AG04450 (cell line): Measurements from ENCODE around the gene SCARB2. TPM values are rescaled to one million over a fixed set of nuclear protein-coding genes. Genes with fewer than 3 reads are reported as not detected.

Source experiments
- CTCF ChIA-PET: fragments of 300-600, 350-600 bp; formaldehyde crosslinking; extraction: SDS; loops from one replicate; lab custom pipeline; 2022; ENCODE audit warnings: antibody characterized with exemption, inconsistent platforms; lab: Charles Lee
- POLR2A ChIA-PET: fragments of 350-600 bp; formaldehyde crosslinking; extraction: SDS; loops from one replicate; lab custom pipeline; 2021; ENCODE audit warnings: antibody characterized with exemption, inconsistent platforms; lab: Yijun Ruan, JAX
- DNase-seq: peaks from one replicate; pipeline ENCODE4 v3.0.0-alpha.2; 2011; ENCODE audit warnings: low read depth, low spot score
- H3K27ac ChIP-seq: one replicate; pipeline ENCODE4 v1.5.1; 2012; ENCODE audit warnings: low read depth, low read length, control low read depth
- H3K27me3 ChIP-seq: one replicate; pipeline ENCODE4 v1.6.0; 2012; ENCODE audit warnings: low read length; ENCODE audit not compliant: control insufficient read depth, insufficient read depth
- H3K4me3 ChIP-seq: 2 replicates; pipeline ENCODE4 v1.5.1; 2011; ENCODE audit warnings: mild to moderate bottlenecking, low read depth, low read length, control low read depth
- H3K9me3 ChIP-seq: 2 replicates; pipeline ENCODE4 v1.5.1; 2012; ENCODE audit warnings: low read length; ENCODE audit not compliant: control insufficient read depth, insufficient read depth
- CTCF ChIP-seq: IDR thresholded peaks from 2 replicates; pipeline ENCODE4 v1.5.1; 2011; ENCODE audit warnings: low read depth, low read length, control low read depth, inconsistent platforms
- polyA plus RNA-seq: library from polyadenylated mRNA; depleted of rRNA; stranded (reverse); fragments of >200 nt; gene quantifications from 2 replicates; pipeline ENCODE4 v1.2.3, GENCODE V29; 2011

Gene SCARB2
- polyA plus RNA-seq, 1 experiment = 161 TPM

DNA sequence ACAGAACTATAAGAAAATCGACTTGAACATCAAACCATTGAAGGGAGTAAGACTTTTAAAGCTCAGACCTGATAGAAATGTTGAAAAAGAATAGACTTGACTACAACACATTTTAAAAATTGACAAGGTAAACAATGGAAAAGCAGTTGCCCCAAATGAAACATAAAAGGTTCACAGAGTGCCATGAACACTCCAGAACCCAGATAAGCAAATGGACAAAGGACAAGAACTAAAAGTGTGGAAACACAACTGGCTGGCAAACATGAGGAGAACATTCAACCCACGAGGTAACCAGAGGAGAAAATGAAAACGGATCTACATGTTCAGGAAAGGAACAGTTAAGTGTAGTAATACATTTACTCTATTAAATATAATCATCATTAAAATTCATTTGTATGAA is 26.5 kb downstream of the SCARB2 start:
- TF ChIP-seq CTCF = no peak
- H3K27me3 ChIP-seq = no peaks in the 10 kb centered on the region
- H3K9me3 ChIP-seq = no peaks in the 10 kb centered on the region
- H3K27ac ChIP-seq = no peak overlapping the region
- ChIA-PET CTCF (interaction anchor here (1.3 kb wide), 1 partner anchor 191 kb away, joined by 6 read pairs; no protein-coding TSS in a partner anchor), POLR2A (no interaction called here)
- DNase-seq = no peak
- H3K4me3 ChIP-seq = no peak overlapping the region

DNA sequence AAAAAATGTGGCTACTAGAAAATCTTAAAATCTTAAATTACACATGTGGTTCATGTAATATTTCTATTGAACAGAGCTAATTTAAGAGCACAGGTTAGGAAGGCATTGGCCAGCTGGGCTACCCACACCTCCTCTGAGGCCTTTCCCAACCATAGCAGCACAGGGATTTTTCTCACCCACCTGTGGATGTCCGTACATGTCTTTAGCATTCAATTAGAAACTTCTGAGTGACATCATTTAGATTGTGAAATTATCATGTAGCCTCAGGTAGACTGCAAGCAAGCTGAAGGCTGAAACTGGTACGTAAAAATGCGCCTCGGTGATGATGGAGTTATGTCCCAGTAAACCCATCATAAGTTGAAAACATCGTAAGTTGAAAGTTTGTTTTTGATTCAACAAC is 31.2 kb downstream of the SCARB2 start:
- DNase-seq = no peak
- Histone ChIP-seq H3K9me3 (no peaks in the 10 kb centered on the region), H3K27me3 (no peaks in the 10 kb centered on the region), H3K27ac (no peak overlapping the region), H3K4me3 (no peak overlapping the region)
- POLR2A ChIA-PET = no interaction called here
- TF ChIP-seq CTCF = no peak
- CTCF ChIA-PET = interaction anchor here (0.9 to 6.4 kb wide), 2 partner anchors 13 to 194 kb away, joined by 4 to 205 read pairs; no protein-coding TSS in a partner anchor

DNA sequence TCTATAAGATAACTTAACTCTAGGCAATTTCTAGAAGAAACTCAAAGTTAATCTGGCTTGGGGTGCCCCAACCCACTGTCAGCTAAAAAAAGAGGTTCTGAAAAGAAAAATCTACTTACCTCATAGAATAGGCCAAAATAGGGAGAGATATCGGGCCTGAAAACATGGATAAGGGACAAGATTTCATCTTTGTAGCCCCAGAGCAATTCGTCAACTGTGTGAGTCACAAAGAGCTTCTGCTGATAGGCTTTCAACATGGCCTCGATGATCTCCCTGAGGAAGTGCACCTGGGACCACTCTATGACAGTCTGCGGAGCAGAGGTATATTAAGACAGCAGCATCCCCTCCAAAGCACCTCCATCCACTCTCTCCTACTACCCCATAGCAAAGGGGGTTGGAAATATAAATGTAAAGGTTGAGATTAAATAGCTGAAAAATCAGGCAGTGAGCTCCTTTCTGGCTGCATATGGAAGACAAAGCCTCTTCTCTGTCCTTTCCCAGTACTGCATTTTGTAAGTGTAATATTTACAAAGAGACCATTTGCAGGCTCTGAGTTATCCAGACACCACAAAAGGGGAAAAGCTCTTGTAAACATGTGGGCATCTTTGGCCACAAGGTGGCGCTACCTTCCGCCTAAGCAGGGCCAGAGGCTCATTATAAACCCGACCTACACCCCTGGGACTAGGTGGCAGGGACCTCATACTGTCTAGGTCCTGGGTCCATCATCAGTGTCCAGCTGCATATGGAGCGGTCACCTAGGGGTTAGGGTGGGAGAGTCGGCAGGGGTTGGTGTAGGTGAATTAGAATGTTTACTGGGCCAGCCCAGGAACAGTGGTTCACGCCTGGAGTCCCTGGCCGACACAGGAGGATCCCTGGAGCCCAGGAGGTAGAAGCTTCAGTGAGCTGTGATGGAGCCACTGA is 34.0 kb downstream of the SCARB2 start:
- POLR2A ChIA-PET = interaction anchor here (1.0 kb wide), 1 partner anchor 126 kb away, joined by 3 read pairs; no protein-coding TSS in a partner anchor
- Histone ChIP-seq H3K9me3 (no peaks in the 10 kb centered on the region), H3K27ac (no peak overlapping the region), H3K27me3 (no peaks in the 10 kb centered on the region), H3K4me3 (no peak overlapping the region)
- peak; percentile 96 for TF ChIP-seq CTCF
- CTCF ChIA-PET = interaction anchor here (0.5 to 6.4 kb wide), 84 partner anchors 10 to 812 kb away, joined by 3 to 205 read pairs (median 4); partner anchors contain the start of genes NUP54, SCARB2, SHROOM3 and STBD1
- DNase-seq = peak; percentile 66

- H3K4me3 ChIP-seq = no peak overlapping the region
- POLR2A ChIA-PET = no interaction called here
- no peak overlapping the region for H3K27ac ChIP-seq
- CTCF ChIA-PET = interaction anchor here (0.5 to 6.4 kb wide), 7 partner anchors 11 to 257 kb away, joined by 4 to 205 read pairs (median 8); partner anchors contain the start of gene SHROOM3
- no peaks in the 10 kb centered on the region for H3K9me3 ChIP-seq
- no peak for TF ChIP-seq CTCF
- no peaks in the 10 kb centered on the region for H3K27me3 ChIP-seq
- no peak for DNase-seq
These were observed 35.3 kb downstream of the SCARB2 start for GRCh38 chr4:76178296-76178695.

GRCh38 chr4:76177709-76178108 is 35.9 kb downstream of the SCARB2 start:
- CTCF ChIA-PET = interaction anchor here (1.6 to 6.4 kb wide), 3 partner anchors 11 to 199 kb away, joined by 4 to 205 read pairs (median 56); no protein-coding TSS in a partner anchor

More at GRCh38 chr4:76177709-76178108, 35.9 kb downstream of the SCARB2 start:
- H3K27me3 ChIP-seq = no peaks in the 10 kb centered on the region
- DNase-seq = no peak
- H3K27ac ChIP-seq = no peak overlapping the region
- H3K9me3 ChIP-seq = no peaks in the 10 kb centered on the region
- POLR2A ChIA-PET = no interaction called here
- H3K4me3 ChIP-seq = no peak overlapping the region
- TF ChIP-seq CTCF = no peak
